Measurements from ENCODE around the gene RANGRF.
A peak's percentile ranks its signal among the peaks of the same experiment; 100 is the strongest.

The RANGRF gene

GRCh38 chr17:8253801-8254200 lies 34.7 kb upstream of the RANGRF start:
- peak; percentile 16 for DNase-seq (ENCODE audit: low read depth)
- TF ChIP-seq CTCF (conservative IDR thresholded peaks at IDR 0.05; ENCODE audit: control insufficient read depth, insufficient read depth, low read depth, low read length): peak; percentile 9
- H3K4me3 ChIP-seq (ENCODE audit: control insufficient read depth, low read depth, low read length): no peak overlapping the region

GRCh38 chr17:8254881-8255280 lies 33.6 kb upstream of the RANGRF start:
- DNase-seq (ENCODE audit: low read depth): no peak
- no peak overlapping the region for H3K4me3 ChIP-seq (ENCODE audit: control insufficient read depth, low read depth, low read length)
- no peak for TF ChIP-seq CTCF (conservative IDR thresholded peaks at IDR 0.05; ENCODE audit: control insufficient read depth, insufficient read depth, low read depth, low read length)

DNA sequence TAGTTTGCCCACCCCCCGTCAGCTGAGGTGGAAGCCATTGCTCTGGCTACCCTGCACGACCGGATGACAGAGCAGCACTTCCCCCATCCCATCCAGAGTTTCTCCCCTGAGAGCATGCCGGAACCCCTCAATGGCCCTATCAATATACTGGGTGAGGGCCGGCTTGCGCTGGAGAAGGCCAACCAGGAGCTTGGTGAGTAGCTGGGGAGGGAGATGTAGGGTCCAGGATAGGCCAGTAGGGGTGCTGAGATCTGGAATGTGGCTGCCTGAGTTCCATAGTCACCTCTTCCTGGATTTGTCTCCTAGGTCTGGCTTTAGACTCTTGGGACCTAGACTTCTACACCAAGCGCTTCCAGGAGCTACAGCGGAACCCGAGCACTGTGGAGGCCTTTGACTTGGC lies 33.0 kb upstream of the RANGRF start:
- peak; percentile 10 for TF ChIP-seq CTCF (conservative IDR thresholded peaks at IDR 0.05; ENCODE audit: control insufficient read depth, insufficient read depth, low read depth, low read length)
- no peak overlapping the region for H3K4me3 ChIP-seq (ENCODE audit: control insufficient read depth, low read depth, low read length)
- DNase-seq (ENCODE audit: low read depth): no peak

DNA sequence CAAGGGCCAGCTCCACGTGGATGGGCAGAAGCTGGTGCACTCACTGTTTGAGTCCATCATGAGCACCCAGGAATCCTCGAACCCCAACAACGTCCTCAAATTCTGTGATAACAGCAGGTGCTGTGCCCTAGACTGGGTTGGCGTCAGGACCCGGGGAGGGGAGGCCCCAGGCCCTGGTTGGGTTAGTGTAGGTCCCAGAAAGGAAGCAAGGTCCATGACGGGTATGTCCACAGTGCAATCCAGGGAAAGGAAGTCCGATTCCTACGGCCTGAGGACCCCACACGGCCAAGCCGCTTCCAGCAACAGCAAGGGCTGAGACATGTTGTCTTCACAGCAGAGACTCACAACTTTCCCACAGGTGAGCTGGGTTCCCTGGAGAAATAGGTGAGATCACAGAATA lies 32.2 kb upstream of the RANGRF start:
- no peak overlapping the region for H3K4me3 ChIP-seq (ENCODE audit: control insufficient read depth, low read depth, low read length)
- DNase-seq (ENCODE audit: low read depth): no peak
- no peak for TF ChIP-seq CTCF (conservative IDR thresholded peaks at IDR 0.05; ENCODE audit: control insufficient read depth, insufficient read depth, low read depth, low read length)

GRCh38 chr17:8256691-8257090 lies 31.8 kb upstream of the RANGRF start:
- no peak overlapping the region for H3K4me3 ChIP-seq (ENCODE audit: control insufficient read depth, low read depth, low read length)
- no peak for TF ChIP-seq CTCF (conservative IDR thresholded peaks at IDR 0.05; ENCODE audit: control insufficient read depth, insufficient read depth, low read depth, low read length)
- DNase-seq (ENCODE audit: low read depth): no peak

DNA sequence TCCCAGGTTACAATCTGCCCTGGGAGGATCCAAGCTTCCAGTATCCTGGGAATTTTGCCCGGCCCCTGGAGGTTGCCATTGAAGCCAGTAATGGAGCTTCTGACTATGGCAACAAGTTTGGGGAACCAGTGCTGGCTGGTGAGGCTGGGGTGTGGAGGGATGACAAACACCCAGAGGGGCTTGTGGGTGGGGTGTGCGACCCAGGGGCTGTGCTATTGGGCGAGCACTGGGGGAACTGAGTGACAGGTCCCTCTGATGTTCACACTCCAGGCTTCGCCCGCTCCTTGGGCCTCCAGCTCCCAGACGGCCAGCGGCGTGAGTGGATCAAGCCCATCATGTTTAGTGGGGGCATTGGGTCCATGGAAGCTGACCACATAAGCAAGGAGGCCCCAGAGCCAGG lies 30.7 kb upstream of the RANGRF start:
- no peak overlapping the region for H3K4me3 ChIP-seq (ENCODE audit: control insufficient read depth, low read depth, low read length)
- no peak for TF ChIP-seq CTCF (conservative IDR thresholded peaks at IDR 0.05; ENCODE audit: control insufficient read depth, insufficient read depth, low read depth, low read length)
- DNase-seq (ENCODE audit: low read depth): no peak

DNA sequence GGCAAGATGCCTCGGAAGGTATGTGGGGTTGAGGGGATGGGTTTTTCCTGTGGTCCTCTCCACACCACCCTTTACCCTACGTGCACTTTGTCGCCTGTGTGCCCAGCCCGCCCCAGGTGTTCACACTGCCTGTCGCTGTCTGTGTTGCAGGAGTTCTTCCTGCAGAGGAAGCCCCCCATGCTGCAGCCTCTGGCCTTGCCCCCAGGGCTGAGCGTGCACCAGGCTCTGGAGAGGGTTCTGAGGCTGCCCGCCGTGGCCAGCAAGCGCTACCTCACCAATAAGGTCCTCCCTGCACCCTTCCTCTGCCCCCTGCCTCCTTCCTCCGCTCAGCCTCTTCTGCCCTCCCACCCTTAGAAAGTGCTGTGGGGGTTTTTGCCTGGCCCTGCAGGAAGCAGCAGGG lies 24.1 kb upstream of the RANGRF start:
- no peak overlapping the region for H3K4me3 ChIP-seq (ENCODE audit: control insufficient read depth, low read depth, low read length)
- no peak for DNase-seq (ENCODE audit: low read depth)
- no peak for TF ChIP-seq CTCF (conservative IDR thresholded peaks at IDR 0.05; ENCODE audit: control insufficient read depth, insufficient read depth, low read depth, low read length)
